ENCODE data around the gene SOX15.
"Not testable (repeated sequence)": the region's sequence is repeated elsewhere in the genome, so short reads cannot be mapped to it uniquely, and the experiment has no call there.

The SOX15 gene

GRCh38 chr17:7606280-7606679 is 16.4 kb upstream of the SOX15 start:
- no peak for DNase-seq

GRCh38 chr17:7597561-7597960 is 7.7 kb upstream of the SOX15 start:
- not testable (repeated sequence) for DNase-seq

- no peak for DNase-seq
Measured at GRCh38 chr17:7593296-7593695, 3.4 kb upstream of the SOX15 start.

GRCh38 chr17:7592422-7593021 is 2.6 kb upstream of the SOX15 start:
- no peak for DNase-seq

GRCh38 chr17:7591596-7591995 is 1.7 kb upstream of the SOX15 start:
- DNase-seq = no peak

- DNase-seq = peak; percentile 76
Measured at GRCh38 chr17:7590743-7591142, 849 bp upstream of the SOX15 start.

- peak; percentile 89 for DNase-seq
Measured at GRCh38 chr17:7589204-7589868, 558 bp downstream of the SOX15 start.

GRCh38 chr17:7588553-7589203 is 1.2 kb downstream of the SOX15 start:
- DNase-seq = no peak

- peak; percentile 96 for DNase-seq
Measured at GRCh38 chr17:7587420-7588151, 2.3 kb downstream of the SOX15 start.

GRCh38 chr17:7586673-7587419 is 3.0 kb downstream of the SOX15 start:
- DNase-seq = peak; percentile 43

- peak; percentile 99 for DNase-seq
Measured at GRCh38 chr17:7583253-7584109, 6.4 kb downstream of the SOX15 start, which contains the start of gene MPDU1. MPDU1 (plus strand) TSS chr17:7583852; CDS start chr17:7583863, 11 bp downstream.

- DNase-seq = no peak
Measured at GRCh38 chr17:7582396-7583252, 7.3 kb downstream of the SOX15 start.

- no peak for DNase-seq
Measured at GRCh38 chr17:7580604-7581575, 9.0 kb downstream of the SOX15 start.

- DNase-seq = no peak
Measured at GRCh38 chr17:7579834-7580603, 9.9 kb downstream of the SOX15 start.

- DNase-seq = peak; percentile 96
Measured at GRCh38 chr17:7579001-7579833, 10.7 kb downstream of the SOX15 start, which contains the start of gene CD68. CD68 (plus strand) TSS chr17:7579638; CDS start chr17:7579678, 40 bp downstream.

- DNase-seq = no peak
Measured at GRCh38 chr17:7577327-7578199, 12.3 kb downstream of the SOX15 start.
